Measurements from ENCODE around the gene OSGIN1. TPM values are rescaled to one million over a fixed set of nuclear protein-coding genes. Genes with fewer than 3 reads are reported as not detected.
"Not testable (repeated sequence)": the region's sequence is repeated elsewhere in the genome, so short reads cannot be mapped to it uniquely, and the experiment has no call there.

OSGIN1 gene
- polyA plus RNA-seq, 1 donor, result 0.59 TPM

DNA sequence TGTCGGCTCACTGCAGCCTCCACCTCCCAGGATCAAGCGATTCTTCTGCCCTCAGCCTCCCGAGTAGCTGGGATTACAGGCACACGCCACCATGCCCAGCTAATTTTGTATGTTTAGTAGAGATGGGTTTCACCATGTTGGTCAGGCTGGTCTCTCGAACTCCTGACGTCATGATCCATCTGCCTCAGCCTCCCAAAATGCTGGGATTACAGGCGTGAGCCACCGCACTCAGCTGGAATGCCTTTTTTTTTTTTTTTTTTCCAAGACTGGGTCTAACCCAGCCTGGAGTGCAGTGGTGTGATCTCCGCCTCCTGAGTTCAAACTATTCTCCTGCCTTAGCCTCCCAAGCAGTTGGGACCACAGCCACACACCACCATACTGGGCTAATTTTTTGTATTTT, 11.5 kb upstream of the OSGIN1 start:
- DNase-seq (ENCODE audit: low read depth), result not testable (repeated sequence)

- no peak for DNase-seq (ENCODE audit: low read depth)
Observed at GRCh38 chr16:83942074-83942473, 11.0 kb upstream of the OSGIN1 start.

GRCh38 chr16:83942815-83943515, 10.1 kb upstream of the OSGIN1 start:
- no peak for DNase-seq (ENCODE audit: low read depth)

GRCh38 chr16:83943516-83944050, 9.5 kb upstream of the OSGIN1 start:
- DNase-seq (ENCODE audit: low read depth), result no peak

- DNase-seq (ENCODE audit: low read depth), result no peak
Observed at GRCh38 chr16:83945587-83945986, 7.5 kb upstream of the OSGIN1 start.

GRCh38 chr16:83946154-83946780, 6.8 kb upstream of the OSGIN1 start:
- DNase-seq (ENCODE audit: low read depth), result no peak

DNA sequence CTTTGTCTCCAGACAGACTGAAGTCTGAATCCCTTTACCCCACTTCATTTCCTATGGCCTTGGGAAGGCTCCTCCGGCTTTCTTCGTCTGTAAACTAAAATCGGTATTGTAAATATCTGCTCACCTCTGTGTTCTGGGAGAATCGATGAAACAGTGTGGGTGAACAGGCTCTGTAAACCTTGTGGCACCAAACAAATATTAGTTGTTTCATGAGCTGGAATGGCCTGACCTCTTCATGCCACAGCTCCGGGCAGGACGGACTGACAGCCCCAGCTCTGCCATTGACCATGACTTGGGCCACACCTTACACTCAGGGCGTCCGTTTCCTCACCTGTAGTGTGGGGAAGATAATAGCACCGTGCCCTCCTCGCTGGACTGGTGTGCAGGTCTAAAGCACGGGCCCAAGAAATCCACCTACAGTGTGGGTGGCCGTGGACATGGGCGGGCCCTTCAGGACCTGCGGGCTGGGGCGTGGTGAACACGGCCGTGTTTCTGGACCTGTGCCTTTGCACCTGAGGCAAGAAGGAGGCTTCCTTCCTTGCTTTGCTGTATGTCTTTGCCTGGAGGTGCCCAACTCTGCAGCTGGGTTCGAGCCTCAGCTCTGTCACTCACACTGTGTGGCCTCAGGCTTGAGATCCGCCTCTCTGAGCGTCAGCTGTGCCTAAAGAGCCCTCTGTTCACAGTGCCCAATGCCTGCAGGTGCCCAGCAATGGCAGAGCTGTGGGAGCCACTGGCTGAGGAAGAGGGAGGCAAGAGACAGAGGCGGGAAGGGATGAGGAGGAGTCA, 6.1 kb upstream of the OSGIN1 start:
- no peak for DNase-seq (ENCODE audit: low read depth)

DNA sequence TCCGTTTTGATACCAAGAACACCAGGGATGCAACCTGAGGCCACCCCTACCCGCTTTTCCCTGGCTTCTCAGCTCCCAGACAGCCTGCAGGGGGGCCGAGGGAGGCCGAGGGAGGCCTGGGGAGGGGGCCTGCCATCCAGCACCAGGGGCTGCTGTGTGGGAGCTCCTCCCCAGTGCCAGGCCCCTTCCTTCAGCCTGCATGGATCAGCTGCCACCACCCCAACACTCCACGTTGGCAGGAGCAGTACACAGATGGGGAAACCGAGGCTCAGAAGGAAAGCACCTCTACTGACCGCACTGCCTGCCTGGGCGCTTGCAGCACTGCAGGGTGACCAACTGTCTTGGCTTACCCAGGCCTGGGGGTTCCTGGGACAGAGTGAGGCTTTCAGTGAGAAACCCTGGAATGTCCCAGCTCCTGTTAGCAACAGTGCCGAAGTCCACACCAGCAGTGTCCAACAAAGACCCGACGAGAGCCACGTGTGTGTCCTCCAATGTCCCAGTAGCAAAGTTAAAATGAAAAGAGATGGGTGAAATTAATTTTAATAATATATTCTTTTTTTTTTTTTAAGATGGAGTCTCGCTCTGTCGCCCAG, 5.3 kb upstream of the OSGIN1 start:
- DNase-seq (ENCODE audit: low read depth), result no peak

GRCh38 chr16:83948914-83949723, 3.9 kb upstream of the OSGIN1 start:
- no peak for DNase-seq (ENCODE audit: low read depth)

GRCh38 chr16:83949724-83950001, 3.4 kb upstream of the OSGIN1 start:
- DNase-seq (ENCODE audit: low read depth), result no peak

DNA sequence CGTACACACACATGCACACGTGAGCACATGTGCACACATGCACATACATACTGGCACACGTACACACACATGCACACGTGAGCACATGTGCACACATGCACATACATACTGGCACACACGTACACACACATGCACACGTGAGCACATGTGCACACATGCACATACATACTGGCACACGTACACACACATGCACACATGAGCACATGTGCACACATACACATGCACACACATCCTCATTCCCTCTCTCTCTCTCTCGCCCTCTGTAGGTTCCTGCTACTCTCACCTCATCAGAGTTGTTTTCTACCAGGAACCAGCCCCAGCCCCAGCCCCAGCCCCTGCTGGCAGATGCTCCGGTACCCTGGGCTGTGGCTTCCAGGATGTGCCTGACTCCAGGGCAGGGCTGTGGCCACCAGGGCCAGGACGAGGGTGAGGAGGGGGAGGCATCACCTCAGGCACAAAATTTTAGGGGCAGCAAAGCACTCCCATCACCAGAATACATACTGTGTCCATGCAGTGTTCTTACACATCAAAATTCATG, 2.1 kb upstream of the OSGIN1 start:
- not testable (repeated sequence) for DNase-seq (ENCODE audit: low read depth)

- no peak for DNase-seq (ENCODE audit: low read depth)
Observed at GRCh38 chr16:83951544-83951943, 1.5 kb upstream of the OSGIN1 start.

DNA sequence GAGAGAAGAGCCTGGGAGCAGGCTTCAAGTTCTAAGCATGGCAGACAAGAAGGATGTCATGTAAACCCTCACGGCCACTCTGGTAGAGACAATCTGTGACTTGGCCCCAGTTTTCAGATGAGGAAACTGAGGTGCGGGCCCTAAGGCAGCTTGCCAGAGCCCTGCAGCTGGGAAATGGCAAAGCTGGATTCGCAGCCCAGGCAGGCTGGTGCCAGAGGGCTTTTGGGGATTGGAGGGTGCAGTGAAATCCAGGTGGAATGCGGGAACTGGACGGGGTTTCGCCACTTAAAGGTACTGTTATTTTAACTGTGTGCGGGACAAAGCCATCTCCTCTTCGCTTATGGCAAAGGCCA, 477 bp upstream of the OSGIN1 start:
- DNase-seq (ENCODE audit: low read depth), result no peak

DNA sequence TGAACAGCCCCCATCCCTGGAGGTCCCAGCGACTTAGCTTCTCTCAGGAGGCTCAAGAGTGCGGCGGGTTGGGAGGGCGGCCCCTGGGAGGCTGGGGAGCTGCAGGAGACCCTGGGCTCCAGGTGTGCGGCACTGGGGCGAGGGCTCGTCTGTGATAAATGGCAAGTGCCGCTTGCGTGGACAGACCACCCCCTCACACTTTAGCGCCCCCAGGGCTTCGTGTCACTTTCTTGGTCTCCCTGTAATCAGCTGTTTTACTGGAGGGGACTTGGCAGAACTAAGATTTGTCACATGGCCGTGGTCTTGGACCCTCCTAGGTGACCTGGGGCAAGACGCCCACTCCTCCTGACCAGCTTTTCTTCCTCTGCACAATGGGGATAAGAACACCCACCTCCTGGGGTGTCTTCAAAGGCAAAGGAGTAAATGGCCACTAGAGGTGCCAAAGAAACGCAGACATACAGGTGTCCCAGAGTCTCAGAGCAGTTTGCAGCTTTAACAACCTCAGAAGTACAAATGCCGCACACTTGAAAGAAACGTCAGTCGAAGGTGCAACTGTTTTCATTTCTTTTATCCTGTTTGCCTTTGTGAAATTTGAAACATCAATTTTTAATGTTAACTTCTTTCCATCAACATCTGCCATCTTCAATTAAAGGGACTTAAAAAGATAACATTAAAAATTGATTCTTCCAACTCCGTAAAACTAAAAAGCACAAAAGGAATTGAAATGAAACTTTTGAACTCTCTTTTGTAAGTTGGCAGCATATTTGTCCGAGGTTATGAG, 946 bp downstream of the OSGIN1 start:
- no peak for DNase-seq (ENCODE audit: low read depth)

- no peak for DNase-seq (ENCODE audit: low read depth)
Observed at GRCh38 chr16:83954577-83955016, 1.6 kb downstream of the OSGIN1 start.

DNA sequence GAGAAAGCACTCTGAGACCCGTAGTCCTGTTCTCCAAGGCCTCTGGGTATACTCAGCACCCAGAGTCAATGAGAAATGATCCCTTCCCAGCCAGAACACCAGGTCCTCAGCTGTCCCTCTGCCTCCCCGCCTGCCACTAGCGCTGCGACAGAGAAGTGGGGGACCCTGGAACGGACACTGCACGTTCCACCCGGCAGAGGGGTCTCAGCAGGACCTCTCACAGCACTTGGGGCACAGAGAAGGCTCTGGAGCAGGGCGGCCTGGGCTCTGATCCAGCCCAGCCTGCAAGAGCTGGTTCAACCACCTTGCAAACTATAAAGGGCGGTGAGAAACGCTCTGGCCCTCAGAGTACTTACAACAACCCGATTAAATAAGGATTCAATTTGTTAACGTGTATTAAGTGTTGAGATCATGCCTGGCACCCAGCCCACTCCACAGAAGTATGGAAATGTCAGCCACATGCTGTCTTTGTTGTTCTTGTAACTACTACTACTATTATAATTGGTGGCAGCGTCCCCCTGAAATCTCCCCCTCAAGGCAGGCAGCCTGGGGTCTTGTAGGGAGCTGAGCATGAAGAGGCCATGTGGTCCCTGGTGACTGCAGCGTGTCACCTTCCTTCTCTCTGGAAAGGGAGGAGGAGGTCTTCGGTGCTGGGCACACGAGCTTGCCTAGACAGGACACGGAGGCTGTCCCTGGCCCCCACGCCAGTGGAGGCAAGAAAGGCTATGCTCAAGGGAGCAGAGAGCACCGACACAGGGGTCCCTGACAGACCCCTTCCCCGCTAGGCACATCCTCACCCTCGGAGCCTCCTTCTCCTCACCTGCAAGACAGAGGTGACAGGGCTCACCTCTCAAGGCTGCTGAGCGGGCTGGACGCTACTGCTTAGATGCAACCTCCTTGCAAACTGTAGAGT, 2.4 kb downstream of the OSGIN1 start:
- no peak for DNase-seq (ENCODE audit: low read depth)

DNA sequence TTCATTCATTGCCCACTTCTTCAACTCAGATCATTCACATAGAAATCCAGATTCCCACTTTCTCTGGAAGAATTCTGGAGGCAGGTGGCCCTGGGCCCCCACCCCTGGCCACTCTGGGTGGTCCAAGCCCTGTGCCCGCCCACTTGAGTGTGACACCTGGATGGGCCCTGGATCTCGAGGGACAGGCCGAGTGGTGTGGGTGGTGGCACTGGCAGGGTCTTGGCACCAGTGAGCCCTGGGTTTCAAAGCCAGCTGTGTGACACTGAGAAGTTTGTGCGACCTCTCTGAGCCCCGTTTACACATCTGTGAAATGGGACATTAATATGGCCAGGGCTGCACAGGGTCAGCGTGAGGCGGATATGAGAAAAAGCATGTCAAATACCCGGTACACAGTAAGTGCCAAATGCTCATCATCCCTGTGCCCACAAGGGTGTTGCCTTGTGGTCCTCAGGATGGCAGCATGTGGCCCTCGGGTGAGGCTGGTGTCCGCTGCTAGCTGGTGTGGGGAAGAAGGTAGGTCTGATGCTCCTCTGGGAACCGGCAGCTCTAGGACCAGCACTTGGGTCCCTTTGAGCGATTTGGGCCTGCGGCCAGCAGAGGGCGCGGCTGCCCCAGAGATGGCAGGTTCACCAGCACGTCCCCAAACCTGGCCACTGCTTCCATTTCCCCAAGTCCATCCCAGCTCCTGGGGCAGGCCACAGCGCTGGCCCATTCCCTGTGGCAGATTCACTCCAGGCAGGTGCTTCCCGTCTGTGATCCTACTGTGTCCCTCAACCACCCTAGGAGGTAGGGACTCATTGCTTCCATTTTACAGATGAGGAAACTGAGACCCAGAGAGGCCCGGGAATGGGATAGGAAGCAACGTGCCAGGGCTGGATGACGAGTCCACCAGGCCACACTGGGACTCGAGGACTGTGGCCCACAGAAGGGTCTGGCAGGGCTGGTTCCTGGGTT, 3.6 kb downstream of the OSGIN1 start:
- DNase-seq (ENCODE audit: low read depth), result no peak

GRCh38 chr16:83957296-83957855, 4.3 kb downstream of the OSGIN1 start:
- no peak for DNase-seq (ENCODE audit: low read depth)
